Measurements from ENCODE around the gene HSD17B11.
"Not testable (repeated sequence)": the region's sequence is repeated elsewhere in the genome, so short reads cannot be mapped to it uniquely, and the experiment has no call there.

The HSD17B11 gene

GRCh38 chr4:87405211-87405820, 14.3 kb upstream of the HSD17B11 start:
- no peak for DNase-seq

GRCh38 chr4:87403732-87404131, 12.7 kb upstream of the HSD17B11 start:
- DNase-seq: not testable (repeated sequence)

GRCh38 chr4:87399954-87400353, 9.0 kb upstream of the HSD17B11 start:
- no peak for DNase-seq

- no peak for DNase-seq
These were observed 8.2 kb upstream of the HSD17B11 start for GRCh38 chr4:87399148-87399547.

- not testable (repeated sequence) for DNase-seq
These were observed 4.9 kb upstream of the HSD17B11 start for GRCh38 chr4:87395851-87396250.

GRCh38 chr4:87395073-87395472, 4.1 kb upstream of the HSD17B11 start:
- DNase-seq: not testable (repeated sequence)

- DNase-seq: no peak
These were observed 1.2 kb upstream of the HSD17B11 start for GRCh38 chr4:87392183-87392582.

GRCh38 chr4:87391576-87392054, 627 bp upstream of the HSD17B11 start:
- DNase-seq: no peak

GRCh38 chr4:87390551-87390890, 467 bp downstream of the HSD17B11 start:
- DNase-seq: no peak

- DNase-seq: not testable (repeated sequence)
These were observed 933 bp downstream of the HSD17B11 start for GRCh38 chr4:87390055-87390454.

- DNase-seq: no peak
These were observed 2.1 kb downstream of the HSD17B11 start for GRCh38 chr4:87388901-87389300.

GRCh38 chr4:87387237-87387636, 3.8 kb downstream of the HSD17B11 start:
- no peak for DNase-seq

GRCh38 chr4:87384466-87385132, 6.4 kb downstream of the HSD17B11 start:
- not testable (repeated sequence) for DNase-seq

GRCh38 chr4:87382931-87383330, 8.1 kb downstream of the HSD17B11 start:
- DNase-seq: no peak

GRCh38 chr4:87382116-87382515, 8.9 kb downstream of the HSD17B11 start:
- no peak for DNase-seq

GRCh38 chr4:87377816-87378215, 13.2 kb downstream of the HSD17B11 start:
- no peak for DNase-seq

GRCh38 chr4:87375719-87376291, 15.2 kb downstream of the HSD17B11 start:
- DNase-seq: no peak

GRCh38 chr4:87370068-87370467, 20.9 kb downstream of the HSD17B11 start:
- no peak for DNase-seq

- DNase-seq: no peak
These were observed 24.3 kb downstream of the HSD17B11 start for GRCh38 chr4:87366521-87367162.

GRCh38 chr4:87365348-87365747, 25.6 kb downstream of the HSD17B11 start:
- no peak for DNase-seq

GRCh38 chr4:87363552-87363951, 27.4 kb downstream of the HSD17B11 start:
- DNase-seq: no peak

GRCh38 chr4:87360338-87360935, 30.6 kb downstream of the HSD17B11 start:
- DNase-seq: no peak

GRCh38 chr4:87359258-87359657, 31.7 kb downstream of the HSD17B11 start:
- DNase-seq: no peak

Data from T-helper 9 cell (primary cell).